Tibial artery (tissue), 4 donors: ENCODE results near the gene WIPF2.

ENCODE experiments used
- DNase-seq, 2 donors: peaks; one replicate each; pipeline ENCODE4 v3.0.0-alpha.2; 2019
- H3K27ac ChIP-seq, 2 donors: fragments of 200-600 bp; sonication (generic) in 1 of 2; 1 replicate in 1 of 2; 2 replicates in 1 of 2; pipeline ENCODE4 v1.5.1; 2018 to 2019; ENCODE audit warnings: mild to moderate bottlenecking in 1 of 2
- H3K27me3 ChIP-seq, 2 donors: fragments of 200-600 bp; sonication (generic) in 1 of 2; one replicate each; pipeline versions ENCODE4 v1.5.1 to v1.6.0; 2016 to 2019
- H3K36me3 ChIP-seq, 3 donors: fragments of 200-600 bp; sonication (generic) in 2 of 3; one replicate each; pipeline ENCODE4 v1.5.1; 2016 to 2019; ENCODE audit warnings: mild to moderate bottlenecking in 2 of 3
- H3K4me1 ChIP-seq, 4 donors: fragments of 200-600 bp; sonication (generic) in 2 of 4; 1 replicate in 3 of 4; 2 replicates in 1 of 4; pipeline ENCODE4 v1.5.1; 2016 to 2019
- H3K4me3 ChIP-seq, 2 donors: fragments of 200-600 bp; sonication (generic) in 1 of 2; 1 replicate in 1 of 2; 2 replicates in 1 of 2; pipeline ENCODE4 v1.5.1; 2018 to 2019; ENCODE audit warnings: mild to moderate bottlenecking in 2 of 2
- H3K9me3 ChIP-seq, 3 donors: fragments of 200-600 bp; sonication (generic) in 1 of 3; one replicate each; pipeline ENCODE4 v1.5.1; 2016 to 2019
- CTCF ChIP-seq, 2 experiments: fragments of 200-600 bp in 1 of 2; fragments of 450-650 bp in 1 of 2; IDR thresholded peaks; one replicate each; pipeline ENCODE4 v1.5.1; 2017 to 2019; ENCODE audit warnings: antibody characterized with exemption in 2 of 2, mild to moderate bottlenecking in 1 of 2, moderate library complexity in 1 of 2
- intact Hi-C: fragments of 100-400 bp; cut with DNase I; formaldehyde crosslinking; loops from one replicate; pipeline ENCODE4 v1.15.0; 2023; ENCODE audit warnings: low total_unique reads

The WIPF2 gene

GRCh38 chr17:40218740-40219593 is at the start of gene WIPF2:
Gene WIPF2, plus strand, starts transcription at chr17:40219304. Its CDS starts 37,156 bp downstream, at chr17:40256460.
- peak; percentile 96 to 98 for DNase-seq
- Histone ChIP-seq H3K4me3 (peak within 1 kb of the TSS; percentile 79 to 84), H3K9me3 (no peaks in the 10 kb centered on the region), H3K27ac (peak within 1 kb of the TSS; percentile 94 to 95), H3K36me3 (no peaks in the 10 kb centered on the region), H3K27me3 (no peaks in the 10 kb centered on the region), H3K4me1 (peaks cover 0 to 23% (median 7%) of the 10 kb centered on the region in 4 donors)
- intact Hi-C loops: loop anchor here (10.0 kb wide), 1 partner anchor 614 kb away; the partner anchor contains the start of gene NEUROD2
- peak; percentile 72 to 79 for TF ChIP-seq CTCF (IDR thresholded peaks at IDR 0.05)

GRCh38 chr17:40170325-40170724 is 48.8 kb upstream of the WIPF2 start:
- no peak for TF ChIP-seq CTCF (IDR thresholded peaks at IDR 0.05)
- no peak overlapping the region for H3K4me3 ChIP-seq
- H3K9me3 ChIP-seq: no peaks in the 10 kb centered on the region
- H3K36me3 ChIP-seq: peaks cover 55 to 99% (median 79%) of the 10 kb centered on the region in 3 donors
- H3K4me1 ChIP-seq: peaks cover 0 to 7% (median 3%) of the 10 kb centered on the region in 4 donors
- intact Hi-C loops: no loop called here
- DNase-seq: no peak
- no peak overlapping the region for H3K27ac ChIP-seq
- no peaks in the 10 kb centered on the region for H3K27me3 ChIP-seq

GRCh38 chr17:40171750-40172149 is 47.4 kb upstream of the WIPF2 start:
- Histone ChIP-seq H3K4me3 (no peak overlapping the region), H3K27me3 (no peaks in the 10 kb centered on the region), H3K36me3 (peaks cover 65 to 90% (median 73%) of the 10 kb centered on the region in 3 donors)

GRCh38 chr17:40173091-40173777 is 45.9 kb upstream of the WIPF2 start:
- intact Hi-C loops: no loop called here
- DNase-seq: no peak
- no peak overlapping the region for H3K27ac ChIP-seq
- no peak for TF ChIP-seq CTCF (IDR thresholded peaks at IDR 0.05)
- no peaks in the 10 kb centered on the region for H3K9me3 ChIP-seq
- H3K27me3 ChIP-seq: no peaks in the 10 kb centered on the region
- H3K4me1 ChIP-seq: peaks cover 0 to 19% (median 15%) of the 10 kb centered on the region in 4 donors
- H3K4me3 ChIP-seq: no peak overlapping the region
- H3K36me3 ChIP-seq: peaks cover 53 to 75% (median 58%) of the 10 kb centered on the region in 3 donors

More at GRCh38 chr17:40171750-40172149, 47.4 kb upstream of the WIPF2 start:
- no peak for DNase-seq
- Histone ChIP-seq H3K4me1 (peaks cover 0 to 10% (median 4%) of the 10 kb centered on the region in 4 donors), H3K9me3 (no peaks in the 10 kb centered on the region), H3K27ac (no peak overlapping the region)
- intact Hi-C loops: no loop called here
- TF ChIP-seq CTCF (IDR thresholded peaks at IDR 0.05): no peak

GRCh38 chr17:40173778-40174135 is 45.3 kb upstream of the WIPF2 start:
- intact Hi-C loops: no loop called here
- H3K4me1 ChIP-seq: peaks cover 0 to 16% (median 14%) of the 10 kb centered on the region in 4 donors
- H3K9me3 ChIP-seq: no peaks in the 10 kb centered on the region
- no peaks in the 10 kb centered on the region for H3K27me3 ChIP-seq
- no peak overlapping the region for H3K4me3 ChIP-seq
- DNase-seq: no peak
- TF ChIP-seq CTCF (IDR thresholded peaks at IDR 0.05): no peak
- H3K27ac ChIP-seq: no peak overlapping the region
- peaks cover 50 to 70% (median 54%) of the 10 kb centered on the region in 3 donors for H3K36me3 ChIP-seq
